ENCODE measurements around the gene LRRC25. TPM values are rescaled to one million over a fixed set of nuclear protein-coding genes. Genes with fewer than 3 reads are reported as not detected.

The LRRC25 gene
- total RNA-seq, 1 experiment from 2014 or later = 0.31 TPM

GRCh38 chr19:18428787-18429674, 31.6 kb upstream of the LRRC25 start (continued):
- TF ChIP-seq, protein P1, sequence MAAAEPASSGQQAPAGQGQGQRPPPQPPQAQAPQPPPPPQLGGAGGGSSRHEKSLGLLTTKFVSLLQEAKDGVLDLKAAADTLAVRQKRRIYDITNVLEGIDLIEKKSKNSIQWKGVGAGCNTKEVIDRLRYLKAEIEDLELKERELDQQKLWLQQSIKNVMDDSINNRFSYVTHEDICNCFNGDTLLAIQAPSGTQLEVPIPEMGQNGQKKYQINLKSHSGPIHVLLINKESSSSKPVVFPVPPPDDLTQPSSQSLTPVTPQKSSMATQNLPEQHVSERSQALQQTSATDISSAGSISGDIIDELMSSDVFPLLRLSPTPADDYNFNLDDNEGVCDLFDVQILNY (CRISPR knock-in tag; IDR thresholded peaks at IDR 0.05) = 0 out of 2 replicates have a peak, but pooled peaks have one; percentile 12
- TF ChIP-seq OVOL2 (CRISPR knock-in tag; IDR thresholded peaks at IDR 0.05; ENCODE audit: borderline replicate concordance) (no peak), KAT7 (CRISPR knock-in tag; IDR thresholded peaks at IDR 0.05; ENCODE audit: borderline replicate concordance) (no peak), TEAD1 (CRISPR knock-in tag; IDR thresholded peaks at IDR 0.05) (0 out of 2 replicates have a peak, but pooled peaks have one; percentile 13), ARID4B (CRISPR knock-in tag; IDR thresholded peaks at IDR 0.05; ENCODE audit: borderline replicate concordance) (no peak), ZNF512 (CRISPR knock-in tag; IDR thresholded peaks at IDR 0.05; ENCODE audit: borderline replicate concordance) (no peak), ZNF263 (CRISPR knock-in tag; IDR thresholded peaks at IDR 0.05; ENCODE audit: low read depth) (no peak), SOX15 (CRISPR knock-in tag; IDR thresholded peaks at IDR 0.05) (no peak), ZNF281 (CRISPR knock-in tag; IDR thresholded peaks at IDR 0.05) (0 out of 2 replicates have a peak, but pooled peaks have one; percentile 26), RORB (CRISPR knock-in tag; IDR thresholded peaks at IDR 0.05) (no peak), SMAD3 (CRISPR knock-in tag; IDR thresholded peaks at IDR 0.05; ENCODE audit: borderline replicate concordance) (no peak), AFF4 (CRISPR knock-in tag; IDR thresholded peaks at IDR 0.05; ENCODE audit: borderline replicate concordance) (no peak), ZNF317 (CRISPR knock-in tag; IDR thresholded peaks at IDR 0.05; ENCODE audit: borderline replicate concordance, low read depth) (no peak), GTF2I (CRISPR knock-in tag; conservative IDR thresholded peaks at IDR 0.05) (no peak), HMGXB4 (CRISPR knock-in tag; IDR thresholded peaks at IDR 0.05) (peak; percentile 76; the same call in 1 of the 2 replicates), JAZF1 (CRISPR knock-in tag; IDR thresholded peaks at IDR 0.05) (no peak), ATF3 (CRISPR knock-in tag; conservative IDR thresholded peaks at IDR 0.05) (no peak), NFYB (CRISPR knock-in tag; conservative IDR thresholded peaks at IDR 0.05; ENCODE audit: low read depth) (no peak), ERG (CRISPR knock-in tag; IDR thresholded peaks at IDR 0.05) (no peak), ATF1 (CRISPR knock-in tag; IDR thresholded peaks at IDR 0.05) (no peak)

Data from WTC11 (cell line).